GM12872 (cell line): Measurements from ENCODE around the gene NFATC1.

ENCODE experiments used
- CTCF ChIP-seq: IDR thresholded peaks from 3 replicates; pipeline ENCODE4 v1.5.1; 2011; ENCODE audit warnings: low read depth, mild to moderate bottlenecking, low read length, moderate library complexity; ENCODE audit not compliant: insufficient read depth

The NFATC1 gene

GRCh38 chr18:79429381-79429780 is 33.7 kb downstream of the NFATC1 start:
- no peak for TF ChIP-seq CTCF

DNA sequence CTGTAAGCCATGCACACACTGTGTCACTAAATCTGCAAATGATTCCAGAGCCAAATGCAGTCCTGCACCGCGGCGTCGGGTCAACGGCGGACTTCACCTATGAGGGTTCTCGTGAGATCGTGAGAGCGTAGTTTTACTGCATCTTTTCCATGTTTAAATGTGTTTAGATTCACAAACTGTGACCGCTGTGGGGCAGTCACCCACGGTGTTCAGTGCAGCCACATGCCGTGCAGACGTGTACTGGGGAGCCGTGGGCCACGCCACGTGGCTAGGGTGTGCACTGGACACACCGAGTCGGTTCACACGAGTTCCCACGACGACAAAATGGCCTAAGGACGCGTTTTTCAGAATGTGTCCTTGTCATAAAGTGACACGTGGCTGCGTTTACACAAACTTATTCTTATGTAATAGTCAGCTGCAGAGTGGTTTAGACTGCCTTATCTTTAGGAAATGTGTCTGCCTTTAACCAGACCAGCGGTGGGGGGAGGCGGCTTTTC is 34.1 kb downstream of the NFATC1 start:
- no peak for TF ChIP-seq CTCF

DNA sequence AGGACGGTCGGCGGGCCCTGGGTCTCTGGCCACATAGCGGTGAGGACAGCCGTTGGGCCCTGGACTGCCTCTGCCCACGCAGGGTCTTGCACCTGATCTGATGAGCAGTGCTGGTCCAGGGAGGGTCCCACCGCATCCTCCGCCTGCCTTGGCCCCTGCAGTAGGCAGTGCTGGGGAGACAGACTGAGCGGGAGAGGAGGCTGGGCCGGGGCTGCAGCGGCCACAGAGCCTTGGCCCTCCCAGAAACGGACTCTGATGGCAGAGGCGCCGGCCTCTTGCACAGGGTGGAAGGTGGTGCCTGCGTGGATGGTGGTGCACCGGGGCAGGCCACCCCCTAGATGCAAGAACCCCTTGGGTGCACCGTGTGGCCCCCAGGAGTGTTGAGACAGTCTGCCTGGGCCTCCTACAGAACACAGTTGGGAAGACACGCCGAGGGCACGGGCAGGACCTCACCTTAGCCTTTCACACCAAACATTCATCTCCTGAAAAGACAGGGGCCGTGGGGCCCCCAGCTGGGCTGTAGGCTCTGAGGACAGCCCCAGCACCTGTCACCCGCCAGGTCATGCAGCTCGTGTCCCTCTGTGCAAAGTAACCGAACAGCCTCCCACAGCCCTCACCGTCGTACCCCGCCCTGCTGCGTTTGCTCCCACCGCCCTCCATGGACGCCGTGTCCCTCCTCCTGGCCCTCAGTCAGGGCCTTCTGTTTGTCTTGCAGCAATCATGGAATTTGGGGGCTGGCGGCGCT is 36.8 kb downstream of the NFATC1 start:
- TF ChIP-seq CTCF = no peak

GRCh38 chr18:79433431-79433830 is 37.7 kb downstream of the NFATC1 start:
- no peak for TF ChIP-seq CTCF

- TF ChIP-seq CTCF = no peak
These were observed 39.1 kb downstream of the NFATC1 start for GRCh38 chr18:79434607-79435401.

GRCh38 chr18:79436556-79437275 is 41.0 kb downstream of the NFATC1 start:
- no peak for TF ChIP-seq CTCF
